Cardiac septum (tissue), 1 donor: ENCODE results near the gene HTATIP2. TPM values are rescaled to one million over a fixed set of nuclear protein-coding genes. Genes with fewer than 3 reads are reported as not detected.
"Not testable (repeated sequence)": the region's sequence is repeated elsewhere in the genome, so short reads cannot be mapped to it uniquely, and the experiment has no call there.

Source experiments
- DNase-seq: peaks from one replicate; pipeline ENCODE4 v3.0.0-alpha.2; 2020; ENCODE audit warnings: low spot score
- intact Hi-C: fragments of 100-400 bp; cut with DNase I; formaldehyde crosslinking; loops from one replicate; pipeline ENCODE4 v1.14.0; 2022
- total RNA-seq: library from RNA; stranded (reverse); fragmentation: NEBNext Ultra II Directional; extraction: Animal tissue kit (Norgen Biotek cat#: 25700); gene quantifications from one replicate; pipeline ENCODE4 v1.2.1, GENCODE V29; 2021
- donor health status: DM: no; HTN: no; CAD: no.

Gene HTATIP2
- total RNA-seq, 1 donor from 2014 or later, result 20.1 TPM

DNA sequence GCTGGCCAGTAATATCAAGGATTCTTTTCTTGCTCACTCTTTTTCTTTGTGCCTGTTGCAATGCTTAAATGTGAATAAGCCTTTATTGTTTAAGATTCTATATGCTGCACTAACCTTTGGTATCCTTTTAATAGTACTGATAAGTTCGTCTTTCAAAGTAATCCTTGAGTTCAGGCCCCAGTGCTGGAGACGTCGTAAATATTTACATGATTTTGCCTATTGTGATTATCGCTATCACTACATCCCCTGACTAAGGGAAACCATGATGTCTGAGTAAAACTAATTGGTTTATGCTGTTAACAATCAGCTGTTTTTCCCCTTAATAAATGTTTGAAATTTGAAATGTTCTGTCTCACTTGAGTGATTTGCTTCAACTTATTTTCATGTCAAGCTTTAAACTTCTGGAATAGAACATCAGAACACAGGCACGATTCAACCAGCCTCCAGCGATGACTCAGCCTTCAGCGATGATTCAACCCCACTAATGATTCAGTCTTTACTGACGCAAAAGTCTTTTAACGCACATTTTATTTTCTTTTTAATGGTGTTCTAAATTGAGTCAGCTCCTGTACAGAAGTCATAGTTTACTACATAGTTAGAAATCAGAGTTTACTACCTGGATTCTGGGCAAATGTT lies 3.9 kb downstream of the HTATIP2 start:
- no peak for DNase-seq
- intact Hi-C loops, result no loop called here

DNA sequence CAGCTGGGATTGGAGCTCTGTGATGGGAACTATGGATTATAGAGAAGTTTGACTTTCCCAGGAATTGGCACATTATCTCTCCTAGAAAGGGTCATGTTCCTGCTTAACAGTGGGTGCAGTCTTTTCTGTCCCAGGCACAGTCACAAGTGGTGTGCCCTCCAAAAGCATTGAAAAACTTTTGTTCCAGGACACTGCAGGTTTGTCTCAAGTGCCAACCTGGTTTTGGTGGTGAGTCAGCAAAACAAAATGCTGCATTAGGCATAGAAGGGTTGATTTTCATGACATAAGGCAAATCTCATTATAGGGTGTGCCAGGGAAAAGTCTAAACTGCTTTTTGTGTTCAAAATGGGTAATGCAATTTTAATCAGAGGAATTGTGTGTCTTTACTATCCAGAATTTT lies 4.9 kb downstream of the HTATIP2 start:
- no peak for DNase-seq
- intact Hi-C loops, result no loop called here

DNA sequence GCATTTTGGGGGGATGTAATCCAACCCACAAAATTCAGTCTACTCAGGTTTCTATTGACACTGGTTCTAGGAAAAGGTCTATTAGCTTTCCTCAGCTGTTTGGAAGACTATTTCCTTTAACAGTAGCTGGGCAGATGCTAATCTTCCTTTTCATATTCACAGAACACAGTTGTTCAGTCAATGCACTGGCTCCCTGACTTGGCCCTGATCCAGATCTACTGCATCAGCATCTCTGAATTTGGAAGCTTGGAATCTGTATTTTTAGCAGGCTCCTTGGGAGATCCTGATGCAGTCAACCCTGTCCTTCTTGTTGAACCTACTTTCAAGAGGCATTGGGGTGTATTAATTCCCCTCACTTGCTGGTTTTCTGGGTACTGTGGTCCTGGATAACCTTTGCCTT lies 6.3 kb downstream of the HTATIP2 start:
- DNase-seq, result no peak
- intact Hi-C loops, result no loop called here

DNA sequence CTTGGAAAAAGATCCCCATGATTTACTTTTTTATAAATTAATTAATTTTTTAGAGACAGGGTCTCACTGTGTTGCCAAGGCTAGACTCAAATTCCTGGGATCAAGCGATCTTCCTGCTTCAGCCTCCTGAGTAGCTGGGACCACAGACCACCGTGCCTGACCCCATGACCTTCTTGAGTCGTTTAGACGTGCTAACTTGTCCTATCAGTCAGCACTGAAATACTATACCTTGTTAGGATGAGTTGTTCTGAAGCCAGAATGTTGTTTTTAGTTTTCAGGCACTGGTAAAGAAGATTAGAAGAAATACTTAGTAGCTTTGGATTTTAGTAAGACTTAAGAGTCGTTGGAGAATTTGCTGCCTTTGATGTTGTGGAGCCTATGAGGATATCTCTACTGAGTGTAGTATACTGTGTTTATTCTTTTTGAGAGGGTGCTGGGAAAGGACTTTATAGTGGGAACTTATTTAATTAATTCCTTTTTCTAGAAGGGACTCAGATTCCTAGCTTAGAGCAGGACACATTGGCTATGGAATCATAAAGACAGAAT lies 8.6 kb downstream of the HTATIP2 start:
- no peak for DNase-seq
- intact Hi-C loops, result no loop called here

DNA sequence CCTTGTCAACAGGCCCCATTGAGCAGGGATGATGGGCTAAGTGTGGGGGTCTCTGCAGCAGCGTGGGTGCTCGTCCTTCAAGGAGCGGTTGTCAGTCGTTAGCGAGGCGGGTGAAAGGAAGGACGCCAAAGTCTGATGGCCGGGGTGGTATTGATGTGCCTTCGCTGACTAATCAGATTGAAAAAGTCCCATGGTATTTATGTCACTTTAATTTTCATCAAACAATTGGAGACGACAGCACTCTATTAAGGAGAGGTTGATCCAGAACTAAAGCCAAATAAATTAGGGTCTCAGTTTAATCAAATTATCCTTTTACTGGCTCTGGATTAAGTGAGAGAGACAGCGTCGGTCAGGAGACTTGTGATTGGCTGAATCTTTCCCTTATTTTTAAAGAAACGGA lies 9.6 kb downstream of the HTATIP2 start:
- intact Hi-C loops, result no loop called here

DNA sequence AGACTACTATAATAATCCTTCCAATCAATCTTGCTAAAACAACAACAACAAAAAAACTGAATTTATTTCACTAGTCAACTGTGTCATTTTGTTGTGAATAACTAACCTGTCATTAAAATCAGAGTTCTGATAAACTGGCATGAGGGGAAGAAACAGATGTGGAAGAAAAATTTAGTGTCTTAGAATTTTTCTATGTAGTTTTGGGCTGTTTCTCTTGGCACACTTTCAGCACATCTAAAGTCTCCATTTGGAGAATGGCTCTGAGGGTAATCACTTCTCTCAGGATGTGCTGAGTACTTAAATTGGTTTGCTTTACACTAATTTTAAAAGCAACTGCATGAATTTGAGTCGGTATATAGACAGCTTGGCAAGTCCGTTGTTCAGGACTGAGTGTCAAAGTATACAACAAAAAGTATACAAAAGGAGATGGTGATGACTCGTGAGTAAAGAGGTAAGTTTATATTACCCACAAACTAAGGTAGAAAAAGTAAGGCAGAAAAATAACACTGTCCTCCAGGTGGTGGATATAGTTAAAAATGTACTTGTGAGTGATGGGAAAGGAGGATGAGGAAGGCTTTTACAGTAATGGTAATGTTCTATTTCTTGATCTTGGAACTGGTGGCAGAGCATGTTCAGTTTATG lies 10.2 kb downstream of the HTATIP2 start:
- DNase-seq, result no peak
- intact Hi-C loops, result no loop called here

More for the DNA sequence above, 9.6 kb downstream of the HTATIP2 start:
- no peak for DNase-seq

DNA sequence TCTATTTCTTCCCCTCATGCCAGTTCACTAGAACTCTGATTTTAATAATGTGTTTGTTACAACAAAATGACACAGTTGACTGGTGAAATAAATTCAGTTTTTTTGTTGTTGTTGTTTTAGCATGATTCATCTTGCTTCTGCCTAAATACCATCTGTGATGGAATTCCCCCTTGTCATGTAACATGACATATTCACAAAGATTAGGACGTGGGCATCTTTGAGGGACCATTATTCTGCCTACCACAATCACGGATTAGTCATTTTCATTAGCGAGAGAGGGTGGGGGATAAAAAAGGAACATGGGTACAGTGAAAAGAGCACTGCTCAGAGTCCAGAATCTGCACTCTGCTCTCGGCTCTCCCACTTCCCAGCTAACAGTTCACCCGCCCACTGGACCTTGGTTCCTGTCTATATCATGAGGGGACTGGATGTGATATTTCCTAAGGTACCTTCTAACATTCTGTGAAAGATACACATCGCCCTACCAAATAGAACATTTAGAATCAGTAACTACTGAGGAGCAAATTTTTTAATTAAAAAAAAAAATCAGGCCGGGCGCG lies 11.3 kb downstream of the HTATIP2 start:
- intact Hi-C loops, result no loop called here
- DNase-seq, result no peak

DNA sequence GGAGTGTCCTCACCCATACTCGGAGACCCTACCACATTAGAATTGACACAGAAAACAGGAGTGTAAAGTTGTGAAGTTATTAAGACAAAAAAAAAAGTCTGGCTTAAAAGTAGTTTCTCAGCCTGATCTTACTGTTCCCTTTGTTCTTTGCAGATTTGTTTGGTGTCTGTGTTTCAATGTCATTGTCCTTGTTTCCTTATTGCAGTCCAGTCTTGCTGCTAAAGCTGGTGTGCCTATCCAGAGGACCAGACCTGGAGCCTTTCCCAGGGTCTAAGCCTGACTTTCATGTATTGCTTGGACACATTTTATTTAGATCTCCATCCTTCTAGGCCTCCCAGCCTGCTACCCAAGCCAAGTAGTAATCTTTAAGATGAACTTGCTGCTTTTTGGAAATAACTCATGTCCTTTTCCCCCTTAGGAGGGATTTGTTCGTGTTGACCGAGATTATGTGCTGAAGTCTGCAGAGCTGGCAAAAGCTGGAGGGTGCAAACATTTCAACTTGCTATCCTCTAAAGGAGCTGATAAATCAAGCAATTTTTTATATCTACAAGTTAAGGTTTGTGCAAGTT lies 12.7 kb downstream of the HTATIP2 start:
- DNase-seq, result no peak
- intact Hi-C loops, result no loop called here

DNA sequence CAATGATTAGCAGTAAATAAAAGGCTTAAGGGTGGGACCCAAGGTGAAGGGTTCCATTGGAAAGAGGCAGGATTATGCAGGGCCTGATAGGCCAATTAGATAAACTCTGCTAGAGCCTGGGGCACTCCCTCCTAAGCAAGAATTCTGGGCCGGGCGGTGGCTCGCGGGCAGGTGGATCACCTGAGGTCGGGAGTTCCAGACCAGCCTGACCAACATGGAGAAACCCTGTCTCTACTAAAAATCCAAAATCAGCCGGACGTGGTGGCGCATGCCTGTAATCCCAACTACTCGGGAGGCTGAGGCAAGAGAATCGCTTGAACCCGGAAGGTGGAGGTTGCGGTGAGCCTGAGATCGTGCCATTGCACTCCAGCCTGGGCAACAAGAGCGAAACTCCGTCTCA lies 22.5 kb downstream of the HTATIP2 start:
- intact Hi-C loops, DNase-seq: not testable (repeated sequence)

DNA sequence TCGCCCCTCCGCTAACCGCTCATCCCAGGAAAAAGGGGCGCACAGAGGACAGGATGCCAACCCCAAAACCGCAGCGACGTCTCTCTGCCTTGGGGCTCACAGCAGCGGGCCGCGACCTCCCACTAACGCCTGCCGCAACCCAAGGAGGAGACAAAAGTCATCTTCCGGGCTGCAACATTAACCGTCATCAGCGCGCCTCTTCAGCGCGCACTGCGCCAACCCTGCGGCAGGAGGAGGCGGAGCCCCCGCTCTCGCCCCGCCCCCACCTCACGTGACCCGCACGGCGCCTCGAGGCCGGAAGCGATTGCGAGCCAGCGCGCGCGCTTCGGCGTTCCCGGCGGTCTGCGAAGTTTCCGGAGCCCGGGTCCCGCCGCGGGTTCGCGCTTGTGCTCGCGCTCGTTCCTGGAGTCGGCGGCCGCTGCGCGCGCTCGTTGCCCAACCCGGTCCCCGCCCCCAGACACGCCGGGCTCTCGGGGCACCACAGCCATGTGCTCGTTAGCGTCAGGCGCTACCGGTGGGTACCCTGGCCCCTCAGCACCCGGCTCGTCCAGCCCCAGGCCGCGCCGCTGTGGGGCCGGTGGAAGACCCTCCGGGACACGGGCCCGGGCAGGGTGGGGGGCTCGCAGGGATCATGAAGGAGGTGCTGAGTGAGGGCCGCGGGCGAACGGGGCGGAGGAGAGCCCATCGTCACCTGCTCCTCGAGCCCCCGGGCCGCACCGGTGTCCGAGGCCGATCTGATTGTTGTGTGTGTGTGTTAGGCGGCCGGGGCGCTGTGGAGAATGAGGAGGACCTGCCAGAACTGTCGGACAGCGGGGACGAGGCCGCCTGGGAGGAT lies 24.0 kb downstream of the HTATIP2 start, which contains the start of gene PRMT3:
PRMT3 (plus strand) TSS at position 456 of the 835 bp plus-strand sequence; CDS start at position 487, 31 bp downstream.
- DNase-seq, result peak; percentile 97
- intact Hi-C loops, result no loop called here

DNA sequence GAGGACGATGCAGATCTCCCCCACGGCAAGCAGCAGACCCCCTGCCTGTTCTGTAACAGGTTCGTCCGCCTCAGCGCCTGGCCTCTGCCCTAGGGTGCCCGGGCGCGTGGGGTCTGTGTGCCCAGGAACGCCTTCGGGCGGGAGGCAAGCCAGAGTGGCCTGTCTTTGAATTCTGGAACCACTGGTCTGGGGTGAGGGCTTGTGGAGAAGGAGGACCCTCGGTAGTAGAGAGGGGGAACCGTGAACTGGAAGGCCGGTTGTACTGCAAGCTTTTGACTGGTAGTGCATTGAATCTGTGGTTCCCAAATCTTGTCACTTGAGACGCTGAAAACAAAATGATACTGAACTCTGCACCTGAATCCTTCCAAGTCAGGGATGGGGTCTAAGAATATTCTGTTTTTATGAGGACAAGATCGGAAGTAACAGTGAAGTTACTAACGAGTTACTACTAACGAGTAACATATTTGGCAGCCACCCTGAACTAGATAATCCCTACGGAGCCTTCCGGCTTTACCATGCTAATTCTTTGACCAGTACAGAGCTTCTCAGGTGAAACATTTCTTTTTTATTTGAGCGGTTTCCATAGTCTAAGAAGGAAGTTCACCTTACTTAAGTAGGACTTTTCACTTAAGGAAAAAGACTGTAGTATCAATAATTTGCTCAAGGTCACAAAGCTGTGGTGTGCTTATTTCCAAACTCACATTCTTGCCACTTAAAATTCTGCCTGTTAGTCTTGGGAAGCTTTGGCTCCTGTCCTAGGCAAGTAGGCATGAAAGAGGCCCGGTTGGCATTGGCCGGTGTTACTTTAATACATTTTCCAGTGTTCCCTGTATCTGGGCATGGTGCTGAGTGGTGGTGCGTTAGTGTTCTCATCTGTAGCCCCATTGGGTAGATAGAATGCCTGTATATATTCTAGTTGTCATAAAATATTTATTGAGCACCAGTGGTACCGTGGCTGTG lies 24.9 kb downstream of the HTATIP2 start:
- intact Hi-C loops, result no loop called here
- no peak for DNase-seq

DNA sequence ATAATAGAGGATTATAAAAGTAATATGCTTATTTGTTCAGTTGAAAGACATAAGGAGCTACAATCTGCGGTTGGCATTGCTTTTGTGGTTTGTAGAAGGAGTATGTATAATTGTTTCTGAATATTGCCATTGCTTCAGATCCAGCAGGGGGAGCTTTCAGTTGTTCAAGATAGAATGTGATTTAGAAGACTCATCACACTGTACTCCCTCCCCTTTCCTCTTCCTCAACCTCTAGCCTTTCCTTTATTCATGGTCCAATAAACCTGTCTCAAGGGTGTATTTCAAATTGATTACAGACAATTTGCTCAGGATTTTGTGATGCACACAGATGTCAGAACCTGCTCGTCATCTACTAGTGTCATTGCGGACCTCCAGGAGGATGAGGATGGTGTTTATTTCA lies 33.8 kb downstream of the HTATIP2 start:
- no peak for DNase-seq
- intact Hi-C loops, result loop anchor here (2.0 kb wide), 1 partner anchor 214 kb away; no protein-coding TSS in a partner anchor

DNA sequence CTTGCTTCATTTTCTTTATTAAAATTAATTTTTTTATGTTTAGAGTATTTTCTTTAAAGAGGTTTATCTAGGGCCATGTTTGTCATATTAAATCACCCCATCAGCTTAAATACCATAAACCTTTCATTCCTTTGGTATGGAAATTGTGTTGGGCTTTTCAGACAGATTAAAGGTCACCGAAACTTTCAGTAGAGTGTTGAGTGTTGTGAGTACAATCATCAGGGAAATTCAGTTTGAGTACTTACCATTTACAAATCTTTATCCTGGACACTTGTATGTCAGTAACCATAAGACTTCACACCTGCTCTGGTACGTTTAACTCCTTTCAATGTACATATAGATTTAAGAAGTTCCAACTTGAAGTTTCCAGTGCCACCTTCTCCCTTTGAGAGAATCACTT lies 36.0 kb downstream of the HTATIP2 start:
- intact Hi-C loops, result no loop called here
- DNase-seq, result no peak

DNA sequence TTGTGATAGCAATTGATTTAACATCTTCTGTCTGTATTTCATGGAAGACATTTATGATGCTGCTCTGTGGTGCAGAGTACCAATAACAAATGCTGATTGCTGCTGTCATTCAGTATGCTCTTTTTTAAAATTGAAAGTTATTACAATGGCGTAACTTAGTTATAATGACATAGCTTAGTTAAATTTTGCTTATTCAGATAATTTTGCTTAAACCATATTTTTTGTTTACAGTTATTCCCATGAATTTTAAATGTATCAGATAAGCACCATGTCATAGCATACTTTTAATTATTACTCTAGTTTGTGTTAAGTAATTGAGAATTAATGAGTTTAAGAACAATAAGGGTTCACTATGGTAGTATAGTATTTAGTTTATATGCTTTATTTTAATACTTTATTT lies 39.5 kb downstream of the HTATIP2 start:
- intact Hi-C loops, result no loop called here

DNA sequence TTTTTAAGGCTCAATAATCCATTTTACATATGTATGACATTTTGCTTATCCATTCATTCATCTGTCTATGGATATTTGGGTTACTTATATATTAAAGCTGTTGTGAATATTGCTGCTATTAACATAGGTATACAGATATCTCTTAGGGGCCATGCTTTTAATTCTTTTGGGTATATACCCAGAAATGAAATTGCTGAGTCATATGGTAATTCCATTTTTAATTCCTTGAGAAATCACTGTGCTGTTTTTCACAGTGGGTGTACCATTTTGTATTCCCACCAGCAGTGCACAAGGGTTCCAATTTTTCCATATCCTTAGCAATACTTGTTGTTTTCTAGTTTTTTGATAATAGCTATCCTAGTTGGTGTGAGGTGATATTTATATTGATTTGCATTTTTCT lies 43.0 kb downstream of the HTATIP2 start:
- no peak for DNase-seq
- intact Hi-C loops, result no loop called here

More for the DNA sequence above, 39.5 kb downstream of the HTATIP2 start:
- DNase-seq, result no peak

DNA sequence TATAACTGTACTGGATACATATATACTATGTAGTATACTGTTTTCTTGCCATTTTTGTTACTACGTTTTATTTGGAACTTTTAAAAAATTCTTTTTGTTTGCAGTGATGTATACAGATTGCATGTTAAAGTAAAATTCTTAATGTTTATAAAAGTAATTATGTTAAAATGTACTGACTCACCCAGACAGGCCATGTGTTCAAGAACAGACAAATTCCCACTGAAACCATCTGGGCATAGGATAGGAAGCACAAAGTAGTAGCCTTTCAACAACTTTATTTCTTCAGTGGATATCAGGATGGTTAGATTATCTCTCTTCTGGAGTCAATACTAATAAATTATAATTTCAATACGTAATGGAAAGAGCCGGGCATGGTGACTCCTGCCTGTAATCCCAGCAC lies 43.8 kb downstream of the HTATIP2 start:
- intact Hi-C loops, result no loop called here
- no peak for DNase-seq

DNA sequence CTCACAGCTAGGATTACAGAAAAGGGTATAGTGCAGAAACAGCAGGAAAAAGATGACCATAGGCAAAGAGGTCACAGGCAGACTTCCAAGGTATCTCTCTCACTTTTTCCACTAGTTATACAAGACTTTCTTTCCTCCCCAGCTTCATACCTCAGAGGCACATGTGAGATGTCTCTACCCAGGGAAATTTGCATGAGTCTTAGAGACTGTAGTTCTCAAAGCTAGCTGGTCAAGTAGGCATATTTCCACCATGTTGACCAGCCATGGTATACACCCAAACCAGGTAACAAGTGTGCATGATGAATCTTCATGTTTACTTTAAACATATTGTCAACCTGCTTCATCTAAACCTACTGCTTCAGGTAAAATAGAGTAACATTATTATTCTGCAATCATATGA lies 51.9 kb downstream of the HTATIP2 start:
- intact Hi-C loops, result no loop called here
- DNase-seq, result no peak

DNA sequence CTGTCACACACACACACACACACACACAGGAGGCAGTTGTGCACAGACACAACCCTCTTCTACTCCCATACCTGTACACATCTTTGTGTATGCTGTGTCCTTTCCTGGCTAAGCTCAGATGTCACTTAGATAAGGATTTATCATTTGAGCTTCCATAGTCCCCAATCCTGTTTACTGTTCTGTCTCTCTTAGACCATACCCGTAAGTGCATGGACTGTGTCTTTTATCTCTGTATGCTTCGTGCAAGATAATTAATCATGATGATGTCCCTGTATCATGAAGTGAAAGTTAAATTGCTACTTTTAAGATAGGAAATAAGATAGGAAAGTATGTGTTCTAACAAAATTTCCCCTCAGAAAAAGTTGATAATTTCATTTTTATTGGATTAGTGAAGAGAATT lies 54.3 kb downstream of the HTATIP2 start:
- intact Hi-C loops, result no loop called here
- no peak for DNase-seq

DNA sequence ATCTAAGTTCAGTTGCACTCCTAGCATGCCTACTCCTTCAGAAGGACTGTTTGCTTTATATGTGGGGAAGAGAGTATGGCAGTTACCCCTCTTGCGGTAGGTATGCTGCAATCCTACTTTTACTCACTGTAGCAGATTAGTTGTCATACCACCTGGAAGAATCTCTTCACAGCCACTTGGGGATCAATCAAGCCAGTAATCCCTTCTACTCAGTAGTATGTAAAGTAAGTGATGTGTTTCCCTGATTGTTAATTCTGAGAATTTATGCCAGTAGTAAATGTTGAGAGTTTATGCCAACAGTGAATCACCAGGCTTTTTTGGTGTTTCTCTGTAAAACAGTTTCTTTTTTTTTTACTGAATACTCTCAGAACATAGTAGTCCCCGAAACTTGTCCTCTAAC lies 58.4 kb downstream of the HTATIP2 start:
- intact Hi-C loops, result no loop called here
- no peak for DNase-seq
